HFFc6 (cell line): ENCODE results near the gene PPP1R7. TPM values are rescaled to one million over a fixed set of nuclear protein-coding genes. Genes with fewer than 3 reads are reported as not detected.

Source experiments
- DNase-seq: peaks from one replicate; pipeline ENCODE4 v3.0.0-alpha.2; 2018
- H3K27ac Mint-ChIP-seq: 2 replicates; pipeline ENCODE4 v1.8.0; 2020; ENCODE audit warnings: mild to moderate bottlenecking, mixed read lengths
- H3K27me3 Mint-ChIP-seq: 2 replicates; pipeline ENCODE4 v1.8.0; 2021; ENCODE audit warnings: mild to moderate bottlenecking, moderate library complexity, mixed read lengths; ENCODE audit not compliant: insufficient read depth
- H3K36me3 Mint-ChIP-seq: 2 replicates; pipeline ENCODE4 v1.8.0; 2021; ENCODE audit warnings: low read depth, mixed read lengths
- H3K4me1 Mint-ChIP-seq: 2 replicates; pipeline ENCODE4 v1.8.0; 2020; ENCODE audit warnings: low read depth, mixed read lengths
- H3K4me3 Mint-ChIP-seq: 2 replicates; pipeline ENCODE4 v1.8.0; 2020; ENCODE audit warnings: mild to moderate bottlenecking, moderate library complexity, mixed read lengths
- H3K9me3 Mint-ChIP-seq: 2 replicates; pipeline ENCODE4 v1.8.0; 2020; ENCODE audit warnings: mild to moderate bottlenecking, mixed read lengths
- CTCF ChIP-seq: fragments of 200-600 bp; sonication (generic); IDR thresholded peaks from 2 replicates; pipeline ENCODE4 v1.5.0; 2021; ENCODE audit warnings: antibody characterized with exemption, mild to moderate bottlenecking
- total RNA-seq, 6 experiments: library from RNA; stranded (reverse); fragmentation: NEBNext Ultra II Directional; extraction: Animal tissue kit (Norgen Biotek cat#: 25700); gene quantifications; 2 replicates in 1 of 6; 3 replicates in 5 of 6; pipeline ENCODE4 v1.2.3, GENCODE V29; 2021

PPP1R7 gene
- total RNA-seq, 6 experiments from 2014 or later = 90.6 to 117 (median 103) TPM

GRCh38 chr2:241197947-241198346 is 47.7 kb downstream of the PPP1R7 start:
- H3K4me3 Mint-ChIP-seq = no peak overlapping the region
- H3K4me1 Mint-ChIP-seq = no peaks in the 10 kb centered on the region
- H3K27ac Mint-ChIP-seq = no peak overlapping the region
- H3K27me3 Mint-ChIP-seq = peaks cover 4% of the 10 kb centered on the region; the same call in 1 of the 2 replicates
- no peaks in the 10 kb centered on the region for H3K9me3 Mint-ChIP-seq
- no peaks in the 10 kb centered on the region for H3K36me3 Mint-ChIP-seq
- DNase-seq = no peak
- no peak for TF ChIP-seq CTCF

GRCh38 chr2:241198381-241199279 is 48.4 kb downstream of the PPP1R7 start:
- peaks cover 4% of the 10 kb centered on the region; the same call in 1 of the 2 replicates for H3K27me3 Mint-ChIP-seq
- no peak for DNase-seq
- H3K4me1 Mint-ChIP-seq = no peaks in the 10 kb centered on the region
- no peaks in the 10 kb centered on the region for H3K9me3 Mint-ChIP-seq
- no peak for TF ChIP-seq CTCF
- no peak overlapping the region for H3K27ac Mint-ChIP-seq
- no peaks in the 10 kb centered on the region for H3K36me3 Mint-ChIP-seq
- no peak overlapping the region for H3K4me3 Mint-ChIP-seq

GRCh38 chr2:241199286-241199685 is 49.0 kb downstream of the PPP1R7 start:
- TF ChIP-seq CTCF = no peak
- Mint-ChIP-seq H3K4me1 (no peaks in the 10 kb centered on the region), H3K4me3 (no peak overlapping the region), H3K9me3 (no peaks in the 10 kb centered on the region), H3K36me3 (no peaks in the 10 kb centered on the region), H3K27ac (no peak overlapping the region), H3K27me3 (peaks cover 4% of the 10 kb centered on the region; the same call in 1 of the 2 replicates)
- DNase-seq = no peak

- TF ChIP-seq CTCF = no peak
- Mint-ChIP-seq H3K4me1 (no peaks in the 10 kb centered on the region), H3K27ac (no peak overlapping the region), H3K9me3 (no peaks in the 10 kb centered on the region), H3K27me3 (peaks cover 4% of the 10 kb centered on the region; the same call in 1 of the 2 replicates), H3K36me3 (no peaks in the 10 kb centered on the region), H3K4me3 (no peak overlapping the region)
- no peak for DNase-seq
These were observed 49.9 kb downstream of the PPP1R7 start for GRCh38 chr2:241199897-241200821.

GRCh38 chr2:241200822-241201395 is 50.6 kb downstream of the PPP1R7 start:
- no peak overlapping the region for H3K27ac Mint-ChIP-seq
- DNase-seq = no peak
- H3K4me3 Mint-ChIP-seq = no peak overlapping the region
- H3K36me3 Mint-ChIP-seq = no peaks in the 10 kb centered on the region
- H3K27me3 Mint-ChIP-seq = peaks cover 4% of the 10 kb centered on the region; the same call in 1 of the 2 replicates
- no peaks in the 10 kb centered on the region for H3K4me1 Mint-ChIP-seq
- no peaks in the 10 kb centered on the region for H3K9me3 Mint-ChIP-seq
- TF ChIP-seq CTCF = no peak
